GM13976 (cell line): ENCODE measurements around the gene UNC13B.

Experiments used
- DNase-seq: peaks from one replicate; pipeline ENCODE4 v3.0.0; 2012; ENCODE audit warnings: low spot score
- CTCF ChIP-seq: IDR thresholded peaks from 2 replicates; pipeline ENCODE4 v1.5.1; 2012; ENCODE audit warnings: borderline replicate concordance, mild to moderate bottlenecking; ENCODE audit not compliant: insufficient read depth; ENCODE audit errors: extremely low read depth, missing control alignments, control extremely low read depth
- in situ Hi-C: fragments of 300-500 bp; cut with MboI; formaldehyde crosslinking; loops from one replicate; pipeline ENCODE4 v1.12.0; 2022; ENCODE audit warnings: low sequenced_read_pairs, mixed read lengths, inconsistent platforms; ENCODE audit not compliant: unreplicated experiment

Gene UNC13B

GRCh38 chr9:35385042-35385441 is 223.2 kb downstream of the UNC13B start:
- in situ Hi-C loops, result no loop called here
- no peak for DNase-seq
- TF ChIP-seq CTCF, result no peak

GRCh38 chr9:35395076-35395705 is 233.4 kb downstream of the UNC13B start:
- DNase-seq, result no peak
- in situ Hi-C loops, result no loop called here
- TF ChIP-seq CTCF, result no peak

- in situ Hi-C loops, result no loop called here
- TF ChIP-seq CTCF, result no peak
- DNase-seq, result no peak
Measured at GRCh38 chr9:35395706-35396101, 233.9 kb downstream of the UNC13B start.

GRCh38 chr9:35396560-35397215 is 234.9 kb downstream of the UNC13B start:
- DNase-seq, result no peak
- in situ Hi-C loops, result no loop called here
- no peak for TF ChIP-seq CTCF

- no peak for DNase-seq
- TF ChIP-seq CTCF, result no peak
- in situ Hi-C loops, result no loop called here
Measured at GRCh38 chr9:35397216-35397698, 235.4 kb downstream of the UNC13B start.

GRCh38 chr9:35397923-35398322 is 236.1 kb downstream of the UNC13B start:
- in situ Hi-C loops, result no loop called here
- no peak for DNase-seq
- TF ChIP-seq CTCF, result no peak
